Measurements from ENCODE around the gene ASTN2.

The ASTN2 gene

DNA sequence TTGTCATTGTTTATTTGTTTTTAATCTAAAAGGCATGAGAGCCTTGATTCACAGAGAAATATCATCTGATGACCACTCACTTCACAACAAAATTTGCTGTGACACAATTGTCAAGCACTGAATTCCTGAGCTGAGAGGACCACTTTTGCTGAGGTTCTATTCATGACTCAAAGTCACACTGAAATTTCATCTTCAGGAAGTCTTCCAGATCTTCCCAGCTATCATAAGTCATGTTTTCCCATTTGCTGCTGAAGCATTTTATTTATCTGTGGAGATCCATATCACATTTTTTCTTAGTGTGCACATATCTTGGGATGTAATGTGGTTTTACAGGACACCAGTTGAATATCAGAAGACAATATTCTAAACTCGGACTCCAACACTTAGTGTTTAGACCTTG lies 982.8 kb downstream of the ASTN2 start:
- H3K4me3 ChIP-seq (ENCODE audit: low read depth, low read length) = no peak overlapping the region
- TF ChIP-seq, protein P1, sequence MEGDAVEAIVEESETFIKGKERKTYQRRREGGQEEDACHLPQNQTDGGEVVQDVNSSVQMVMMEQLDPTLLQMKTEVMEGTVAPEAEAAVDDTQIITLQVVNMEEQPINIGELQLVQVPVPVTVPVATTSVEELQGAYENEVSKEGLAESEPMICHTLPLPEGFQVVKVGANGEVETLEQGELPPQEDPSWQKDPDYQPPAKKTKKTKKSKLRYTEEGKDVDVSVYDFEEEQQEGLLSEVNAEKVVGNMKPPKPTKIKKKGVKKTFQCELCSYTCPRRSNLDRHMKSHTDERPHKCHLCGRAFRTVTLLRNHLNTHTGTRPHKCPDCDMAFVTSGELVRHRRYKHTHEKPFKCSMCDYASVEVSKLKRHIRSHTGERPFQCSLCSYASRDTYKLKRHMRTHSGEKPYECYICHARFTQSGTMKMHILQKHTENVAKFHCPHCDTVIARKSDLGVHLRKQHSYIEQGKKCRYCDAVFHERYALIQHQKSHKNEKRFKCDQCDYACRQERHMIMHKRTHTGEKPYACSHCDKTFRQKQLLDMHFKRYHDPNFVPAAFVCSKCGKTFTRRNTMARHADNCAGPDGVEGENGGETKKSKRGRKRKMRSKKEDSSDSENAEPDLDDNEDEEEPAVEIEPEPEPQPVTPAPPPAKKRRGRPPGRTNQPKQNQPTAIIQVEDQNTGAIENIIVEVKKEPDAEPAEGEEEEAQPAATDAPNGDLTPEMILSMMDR (IDR thresholded peaks at IDR 0.05; ENCODE audit: low read depth, low read length, missing control alignments) = no peak
- no peak for DNase-seq (ENCODE audit: low read depth)

DNA sequence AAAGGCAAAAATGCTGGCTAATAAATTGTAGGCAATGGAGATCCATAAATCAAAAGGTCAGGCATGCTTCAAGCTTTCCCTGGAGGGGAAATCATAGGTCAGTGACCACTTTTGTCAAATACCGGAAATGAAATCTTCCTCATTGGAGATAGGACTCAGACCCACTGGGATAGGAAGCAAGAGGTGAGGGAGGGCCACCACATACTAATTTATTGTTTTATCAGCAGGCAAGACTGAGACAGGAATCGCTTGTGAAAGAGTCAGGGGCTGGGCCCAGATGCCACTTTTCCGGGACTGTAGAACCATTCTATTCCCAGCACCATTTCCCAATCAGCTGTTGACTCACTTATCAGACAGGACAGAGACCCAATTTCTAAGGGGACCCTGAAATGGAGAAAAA lies 984.0 kb downstream of the ASTN2 start:
- H3K4me3 ChIP-seq (ENCODE audit: low read depth, low read length) = no peak overlapping the region
- TF ChIP-seq, protein P1 (IDR thresholded peaks at IDR 0.05; ENCODE audit: low read depth, low read length, missing control alignments) = no peak
- DNase-seq (ENCODE audit: low read depth) = no peak

DNA sequence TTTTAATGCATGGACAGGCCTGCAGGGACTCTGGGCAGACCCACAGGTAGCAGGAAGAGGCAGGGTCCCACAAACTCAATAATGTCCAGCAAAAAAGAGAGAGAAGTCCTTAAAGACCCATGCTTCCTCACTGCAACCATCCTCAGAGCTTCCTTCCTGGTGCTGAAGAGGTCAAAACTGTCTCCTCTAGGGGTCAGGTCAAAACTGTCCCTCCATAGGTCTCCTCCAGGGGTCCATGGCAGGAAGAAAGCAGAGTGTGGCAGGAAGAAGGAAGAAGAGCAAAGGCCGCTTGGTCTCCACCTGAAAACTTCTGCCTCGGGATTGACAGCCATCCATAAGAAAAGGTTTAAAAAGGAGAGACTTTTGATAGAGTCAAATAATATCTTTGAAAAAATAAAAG lies 989.6 kb downstream of the ASTN2 start:
- TF ChIP-seq, protein P1 (IDR thresholded peaks at IDR 0.05; ENCODE audit: low read depth, low read length, missing control alignments) = no peak

DNA sequence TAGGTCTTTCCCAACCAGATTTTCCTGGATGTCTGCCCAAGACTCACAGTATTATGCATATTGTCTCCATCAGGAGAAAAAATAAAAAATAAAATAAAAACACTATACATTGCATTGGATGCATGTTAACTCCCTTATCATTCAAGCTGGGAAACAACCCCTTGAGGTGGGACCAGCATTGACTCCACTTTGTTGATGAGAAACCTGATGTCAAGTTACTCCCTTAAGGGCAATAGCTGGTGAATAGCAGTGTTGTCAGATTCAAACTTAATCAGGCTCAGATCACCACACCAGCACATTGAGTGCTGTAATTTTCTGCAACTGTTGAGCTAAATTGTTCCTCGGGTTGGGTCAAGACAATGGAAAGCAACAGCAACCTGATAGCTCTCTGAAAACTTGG lies 991.7 kb downstream of the ASTN2 start:
- H3K4me3 ChIP-seq (ENCODE audit: low read depth, low read length) = no peak overlapping the region
- DNase-seq (ENCODE audit: low read depth) = no peak
- TF ChIP-seq, protein P1 (IDR thresholded peaks at IDR 0.05; ENCODE audit: low read depth, low read length, missing control alignments) = no peak

More for the DNA sequence above, 989.6 kb downstream of the ASTN2 start:
- H3K4me3 ChIP-seq (ENCODE audit: low read depth, low read length) = no peak overlapping the region
- DNase-seq (ENCODE audit: low read depth) = no peak

DNA sequence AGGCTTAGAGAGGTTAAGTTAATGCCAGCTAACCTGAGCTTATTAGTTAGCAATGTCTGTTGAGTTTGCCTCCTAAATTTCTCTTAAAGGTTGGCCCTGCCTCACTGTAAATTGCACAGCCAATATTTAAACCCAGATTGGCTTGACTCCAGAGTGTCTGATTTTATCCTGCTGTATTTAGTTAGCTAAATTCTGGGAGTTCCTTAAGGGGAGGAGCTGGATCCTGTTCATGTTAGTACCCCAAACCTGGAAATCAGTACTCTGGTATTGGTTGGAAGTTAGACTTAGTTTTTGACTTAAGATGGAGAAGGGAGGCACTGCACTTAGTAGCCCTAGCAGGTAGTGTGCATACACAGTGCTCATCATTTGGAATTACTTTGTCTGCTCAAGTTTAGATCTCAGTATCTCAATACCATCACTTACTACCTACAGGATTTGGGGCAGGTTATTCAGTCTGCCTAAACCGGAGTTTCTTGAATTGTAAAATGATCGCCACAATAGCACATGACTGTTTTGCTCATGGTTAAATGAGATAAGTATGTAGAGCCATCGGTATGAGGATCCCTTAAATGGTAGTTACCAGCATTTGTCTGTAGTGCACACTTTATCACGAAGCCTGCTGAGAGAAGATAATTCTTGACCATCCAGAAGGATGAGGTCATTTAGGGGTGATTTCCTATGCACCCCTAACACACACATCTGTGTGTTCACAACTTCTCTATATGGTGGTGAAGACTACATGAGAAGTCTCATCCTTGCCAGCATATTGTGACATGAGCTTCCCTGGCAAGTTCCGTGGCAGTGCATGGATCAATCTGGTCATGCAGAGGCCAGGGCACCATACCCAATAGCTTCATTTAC lies 992.5 kb downstream of the ASTN2 start:
- no peak overlapping the region for H3K4me3 ChIP-seq (ENCODE audit: low read depth, low read length)
- TF ChIP-seq, protein P1 (IDR thresholded peaks at IDR 0.05; ENCODE audit: low read depth, low read length, missing control alignments) = no peak

DNA sequence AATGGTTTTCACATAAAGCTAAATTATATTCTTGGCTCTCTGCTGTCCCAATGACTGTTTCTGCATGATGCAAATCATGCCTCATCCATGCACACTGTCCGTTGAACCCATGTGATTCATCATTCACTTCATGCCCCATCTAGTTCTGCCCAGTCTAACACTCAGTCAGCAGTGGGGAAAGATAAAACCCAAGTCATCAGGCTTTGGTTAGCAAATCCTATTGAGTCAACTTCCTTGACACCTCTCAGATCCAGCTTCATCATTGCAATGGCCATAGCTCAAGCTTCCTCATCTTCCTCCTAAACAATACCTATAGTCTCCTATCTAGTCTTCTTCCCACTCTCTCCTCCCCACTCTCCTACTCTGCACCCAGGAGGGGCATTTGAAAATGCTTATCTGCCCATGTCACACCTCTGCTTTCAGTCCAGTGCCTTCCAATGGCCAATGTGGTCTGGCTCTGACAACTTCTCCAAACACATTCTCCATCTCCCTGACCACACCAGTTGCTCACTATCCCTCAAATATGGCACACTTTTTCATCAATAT lies 993.8 kb downstream of the ASTN2 start:
- TF ChIP-seq, protein P1 (IDR thresholded peaks at IDR 0.05; ENCODE audit: low read depth, low read length, missing control alignments) = no peak
- DNase-seq (ENCODE audit: low read depth) = no peak
- H3K4me3 ChIP-seq (ENCODE audit: low read depth, low read length) = no peak overlapping the region

More for the DNA sequence above, 992.5 kb downstream of the ASTN2 start:
- no peak for DNase-seq (ENCODE audit: low read depth)

All from GM12864 (cell line).